GM19324 (cell line): ENCODE measurements around the gene LRP1B.
"Not testable (repeated sequence)": the region's sequence is repeated elsewhere in the genome, so short reads cannot be mapped to it uniquely, and the experiment has no call there.

Experiments used
- ATAC-seq: cut with Tn5 transposase; IDR thresholded peaks from one replicate; pipeline ENCODE4 v1.9.1; 2021; ENCODE audit warnings: mild to moderate bottlenecking, moderate library complexity; ENCODE audit not compliant: unreplicated experiment, low FRiP score

Gene LRP1B

DNA sequence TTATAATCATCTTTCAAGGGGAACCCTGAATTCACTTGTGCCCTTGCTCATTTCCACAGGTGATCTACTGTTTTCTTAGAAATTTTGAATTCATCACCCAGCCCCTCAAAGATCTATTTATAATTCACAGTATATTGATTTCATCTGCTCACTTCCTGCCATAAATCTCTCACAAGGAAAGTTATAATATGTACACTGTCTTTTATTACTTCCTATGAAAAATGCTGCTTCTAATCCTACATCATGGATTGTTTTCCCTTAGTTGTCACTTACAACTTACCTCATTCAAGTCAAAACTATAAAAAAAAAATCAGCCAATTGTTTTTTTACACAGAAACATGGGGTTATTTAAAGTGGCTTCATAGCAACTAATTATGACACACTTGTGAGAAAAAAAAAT lies 1443.0 kb downstream of the LRP1B start:
- no peak for ATAC-seq

DNA sequence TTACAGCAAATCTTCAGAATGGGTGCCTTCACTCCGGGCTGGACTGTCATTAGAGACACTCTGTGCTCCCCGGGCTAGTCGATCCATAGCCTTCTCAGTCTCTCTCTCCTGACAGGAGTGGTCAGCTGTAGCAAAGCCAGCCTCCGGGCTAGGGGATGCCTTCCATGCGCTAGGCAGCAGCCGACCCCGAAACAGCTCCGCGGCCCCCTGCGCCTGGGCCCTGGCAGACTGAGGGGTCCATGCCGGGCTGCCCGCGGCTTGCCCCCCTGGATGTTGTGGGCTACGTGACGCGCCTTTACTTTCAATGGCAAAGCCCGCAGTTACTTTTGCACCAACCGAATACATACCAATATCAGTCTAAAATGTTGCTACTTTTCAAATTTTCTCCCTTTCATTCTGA lies 1447.2 kb downstream of the LRP1B start:
- ATAC-seq, result no peak

DNA sequence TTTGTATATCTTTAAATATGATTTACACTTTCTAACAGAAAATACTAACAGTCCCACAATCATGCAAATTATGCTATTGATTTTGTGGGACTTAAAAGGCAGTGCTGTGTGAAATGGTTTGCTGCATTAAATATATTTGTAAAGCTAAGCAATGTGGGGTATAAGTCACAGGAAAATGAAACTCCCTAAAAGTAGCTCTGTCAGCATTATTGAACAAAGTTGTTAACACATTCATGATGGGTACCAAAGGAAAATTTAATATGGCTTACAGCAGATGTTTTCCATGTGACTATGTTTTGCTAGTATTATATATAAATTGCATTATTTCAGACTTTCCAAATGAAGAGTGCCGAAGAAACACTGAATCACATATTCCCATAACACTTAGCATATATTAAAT lies 1450.0 kb downstream of the LRP1B start:
- ATAC-seq, result no peak

DNA sequence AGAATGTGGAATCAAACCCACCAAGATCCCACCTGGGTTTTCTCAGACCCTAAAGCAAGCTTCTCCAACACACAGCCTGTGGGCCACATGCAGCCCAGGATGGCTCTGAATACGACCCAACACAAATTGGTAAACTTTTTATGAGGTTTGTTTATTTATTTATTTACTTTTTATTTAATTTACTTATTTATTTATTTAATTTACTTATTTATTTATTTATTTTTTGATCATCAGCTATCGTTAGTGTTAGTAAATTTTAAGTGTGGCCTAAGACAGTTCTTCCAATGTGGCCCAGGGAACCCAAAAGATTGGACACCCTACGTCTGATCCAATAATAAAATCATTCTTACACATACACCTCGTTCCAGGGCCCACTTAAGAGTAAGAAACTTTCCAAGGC lies 1451.1 kb downstream of the LRP1B start:
- no peak for ATAC-seq

DNA sequence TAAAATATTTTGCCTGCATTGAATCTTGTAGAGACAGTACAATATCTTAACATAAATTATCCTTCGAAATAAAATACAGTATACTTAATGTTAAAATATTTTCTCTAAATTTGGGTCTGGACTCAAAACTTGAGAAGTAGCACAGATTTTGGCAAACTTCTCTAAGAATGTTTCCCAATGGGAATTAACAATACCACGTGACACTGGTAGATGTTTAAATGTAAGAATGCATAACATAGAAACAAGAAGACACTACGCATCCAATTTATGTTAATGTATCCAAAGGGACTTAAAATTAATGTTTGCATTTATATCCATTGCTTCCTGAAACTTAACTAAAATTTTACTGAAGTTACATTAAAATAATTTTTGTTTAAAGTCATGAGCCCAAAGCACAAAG lies 1460.9 kb downstream of the LRP1B start:
- no peak for ATAC-seq

DNA sequence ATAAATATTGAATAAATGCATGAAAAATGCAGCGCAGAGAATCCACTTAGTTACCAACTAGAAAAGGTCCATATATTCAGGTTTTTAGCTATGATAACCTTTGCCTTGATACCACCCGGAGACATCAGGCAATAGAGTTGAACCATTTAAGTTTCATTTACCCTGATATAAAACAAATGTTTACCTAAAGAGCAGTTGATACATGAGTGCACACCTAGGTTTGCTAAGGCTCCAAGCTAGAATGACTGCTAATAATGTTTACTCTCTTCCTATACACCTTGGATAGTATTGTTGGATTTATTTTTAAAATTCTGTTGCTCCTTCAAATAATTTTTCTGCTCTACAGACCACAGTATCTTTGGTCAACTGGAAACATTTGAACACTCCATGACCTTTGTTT lies 1463.6 kb downstream of the LRP1B start:
- no peak for ATAC-seq

DNA sequence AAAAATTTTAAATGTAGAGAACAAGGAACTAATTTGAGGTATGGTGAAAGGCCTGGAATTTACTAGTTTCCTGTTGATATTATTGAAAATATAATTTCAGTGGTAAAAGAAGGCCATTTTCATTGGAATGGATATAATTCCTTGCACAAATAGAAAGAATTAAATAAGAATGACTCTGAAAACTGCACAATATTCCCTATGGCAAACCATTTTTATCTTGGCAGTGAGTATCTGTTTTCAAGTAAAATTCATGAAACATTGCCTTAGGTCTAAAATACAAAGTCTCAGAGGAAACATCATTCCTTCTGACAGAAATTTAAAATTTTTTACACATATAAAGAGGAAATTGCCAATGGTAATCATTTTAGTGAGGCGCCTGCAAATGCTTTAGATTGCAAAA lies 1468.3 kb downstream of the LRP1B start:
- ATAC-seq, result no peak

DNA sequence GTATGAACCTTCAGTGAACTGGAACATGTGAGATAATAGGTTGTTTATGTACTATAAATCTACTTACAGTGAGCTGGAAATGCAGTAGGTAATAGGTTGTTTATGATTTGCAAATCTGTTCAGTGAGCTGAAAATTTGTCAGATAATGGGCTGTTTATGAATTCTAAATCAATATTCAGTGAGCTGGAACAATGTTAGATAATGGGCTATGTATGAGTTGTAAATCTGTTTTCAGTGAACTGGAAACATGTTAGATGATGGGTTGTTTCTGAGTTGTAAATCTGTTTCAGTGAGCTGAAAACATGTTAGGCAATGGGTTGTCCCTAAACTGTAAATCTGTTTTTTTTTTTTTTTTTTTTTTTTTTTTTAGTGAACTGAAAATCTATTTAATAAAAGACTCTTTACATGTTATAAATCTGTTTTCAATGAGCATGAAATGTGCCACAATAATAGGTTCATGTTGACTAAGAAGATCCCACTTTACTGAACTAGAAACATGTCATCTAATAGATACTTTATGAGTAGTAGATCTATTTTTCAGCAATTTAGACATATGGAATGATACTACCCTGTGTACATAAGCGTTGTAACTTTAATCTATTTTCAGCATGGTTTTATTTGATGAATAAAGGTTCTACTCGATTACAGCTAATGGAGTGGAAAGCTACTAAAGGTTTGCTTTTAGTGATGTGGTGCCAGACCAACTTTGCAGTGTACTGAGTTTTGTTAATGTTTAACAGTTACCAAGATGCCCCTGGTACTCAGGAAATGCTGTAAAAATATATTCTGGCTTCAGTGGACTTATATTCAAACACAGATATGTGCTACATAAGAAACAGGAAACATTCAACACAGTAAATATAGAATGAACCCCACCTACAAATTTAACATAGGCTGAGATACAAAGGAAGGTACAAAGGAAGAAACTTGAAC lies 1471.8 kb downstream of the LRP1B start:
- no peak for ATAC-seq

DNA sequence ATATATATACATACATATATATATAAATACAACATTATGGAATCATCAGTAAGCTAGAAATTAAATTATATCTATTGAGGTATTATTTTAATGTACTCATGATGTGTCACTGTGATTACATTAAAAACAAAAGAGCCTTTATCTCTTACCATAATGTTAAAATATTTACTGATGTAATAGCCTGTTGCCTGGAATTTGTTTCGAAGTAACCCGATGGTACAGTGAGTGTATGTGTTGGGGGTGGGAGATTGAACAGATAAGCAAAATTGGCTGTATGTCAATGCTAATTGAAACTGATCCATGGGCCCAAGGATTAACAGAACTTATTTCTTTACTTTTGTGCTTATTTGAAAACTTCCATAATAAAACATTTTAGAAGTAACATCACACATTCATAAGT lies 1473.2 kb downstream of the LRP1B start:
- ATAC-seq, result no peak

DNA sequence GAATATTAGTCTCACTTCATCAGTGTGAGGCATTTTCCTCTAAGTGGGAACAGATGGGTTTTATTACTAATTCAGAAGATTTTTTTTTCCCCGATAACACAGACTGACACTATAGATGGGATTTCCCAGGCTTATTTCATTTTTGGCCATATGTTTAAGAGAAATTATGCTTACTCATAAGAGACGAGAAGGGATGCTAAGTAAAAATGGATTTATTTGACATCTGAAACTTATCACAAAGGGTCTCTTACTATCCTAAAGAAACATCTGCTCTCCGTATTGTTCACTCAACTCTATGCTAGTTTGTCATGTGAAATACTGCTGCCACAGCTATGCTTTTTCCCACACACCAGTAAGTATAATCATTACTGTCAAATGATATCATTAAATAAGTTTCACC lies 1476.3 kb downstream of the LRP1B start:
- no peak for ATAC-seq

DNA sequence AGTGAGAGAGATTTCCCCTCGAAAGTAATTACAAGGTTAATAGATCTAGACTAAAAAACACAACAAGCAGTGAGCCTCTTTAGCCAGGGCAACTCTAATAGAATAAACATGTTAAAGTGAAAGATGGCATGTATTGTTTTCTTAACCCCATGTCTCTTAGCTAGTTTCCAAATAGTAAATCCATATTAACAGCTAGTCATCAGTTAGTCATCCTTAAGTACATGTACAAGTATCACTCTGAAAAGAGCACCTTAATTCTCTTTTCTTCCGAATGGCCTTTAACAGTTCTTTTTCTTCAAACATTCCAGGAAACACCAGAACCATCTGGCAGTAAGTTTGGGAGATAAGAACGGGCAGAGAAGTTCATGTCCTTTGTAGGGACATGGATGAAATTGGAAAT lies 1480.0 kb downstream of the LRP1B start:
- ATAC-seq, result no peak

DNA sequence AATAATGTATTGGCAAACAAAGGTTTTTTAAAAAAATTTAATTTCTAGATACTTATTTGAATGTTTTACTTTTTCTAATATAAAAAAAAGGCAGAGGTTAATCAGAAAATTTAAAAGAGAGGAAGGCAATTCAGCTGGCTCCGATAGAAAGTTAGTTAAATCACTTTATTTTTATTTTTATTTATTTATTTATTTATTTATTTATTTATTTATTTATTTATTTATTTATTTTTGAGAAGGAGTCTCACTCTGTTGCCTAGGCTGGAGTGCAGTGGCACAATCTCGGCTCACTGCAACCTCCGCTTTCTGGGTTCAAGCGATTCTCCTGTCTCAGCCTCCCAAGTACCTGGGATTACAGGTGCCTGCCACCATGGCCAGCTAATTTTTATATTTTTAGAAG lies 1480.7 kb downstream of the LRP1B start:
- ATAC-seq, result not testable (repeated sequence)

DNA sequence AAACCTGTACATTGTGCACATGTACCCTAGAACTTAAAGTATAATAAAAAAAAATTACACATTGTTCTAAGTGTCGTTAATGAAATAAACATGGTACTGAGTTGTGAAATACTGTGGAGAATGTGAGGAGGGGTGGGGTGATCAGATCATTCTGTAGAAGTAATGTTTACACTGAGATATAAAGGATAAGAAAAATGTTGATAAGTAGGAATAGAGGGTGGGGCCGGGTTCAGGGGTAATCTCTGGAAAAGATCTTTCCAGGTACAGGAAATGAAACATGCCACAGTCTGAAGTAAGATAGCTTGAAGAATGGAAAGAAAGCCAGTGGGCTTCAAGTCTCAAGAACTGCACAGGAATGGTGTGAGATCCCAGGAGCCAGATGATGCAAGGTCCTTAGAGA lies 1482.4 kb downstream of the LRP1B start:
- ATAC-seq, result no peak

DNA sequence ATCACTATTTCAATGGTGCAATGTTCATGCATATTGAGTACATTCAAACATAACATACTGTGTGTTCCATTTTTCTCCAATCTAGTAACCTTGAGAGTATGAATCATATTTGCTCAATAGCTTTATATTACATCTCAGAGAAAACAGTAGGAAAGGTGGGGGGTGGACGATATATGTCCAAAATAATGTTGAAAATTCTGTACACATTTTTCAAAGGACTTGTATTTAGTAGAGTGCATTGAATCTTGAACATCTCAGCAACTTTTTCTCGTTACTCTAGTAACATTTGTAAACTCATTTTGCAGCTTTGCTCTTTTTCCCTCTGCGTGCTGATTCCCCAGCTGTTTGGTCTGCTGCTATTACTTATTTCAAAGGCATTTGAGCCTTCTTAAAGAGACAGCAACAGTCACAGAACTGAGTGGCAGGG lies 1487.0 kb downstream of the LRP1B start:
- ATAC-seq, result no peak

DNA sequence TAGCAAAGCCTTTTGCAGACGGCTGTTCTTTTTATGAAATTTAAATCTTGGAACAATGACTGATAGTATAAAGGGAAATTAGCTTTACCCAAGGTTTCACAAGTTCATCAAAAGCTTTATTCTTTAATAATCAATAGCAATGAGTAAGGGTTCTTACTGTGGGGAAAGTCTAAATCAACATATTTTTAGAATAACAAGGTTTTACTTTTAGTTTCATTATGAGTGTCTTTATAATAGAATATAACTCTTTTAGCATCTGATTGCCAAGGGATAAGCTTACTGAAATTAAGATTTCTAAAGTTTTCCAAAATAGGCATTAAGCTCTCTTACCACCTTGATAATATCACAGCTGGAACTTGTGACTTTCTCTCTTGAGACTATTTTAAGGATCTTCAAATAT lies 1489.7 kb downstream of the LRP1B start:
- ATAC-seq, result no peak

DNA sequence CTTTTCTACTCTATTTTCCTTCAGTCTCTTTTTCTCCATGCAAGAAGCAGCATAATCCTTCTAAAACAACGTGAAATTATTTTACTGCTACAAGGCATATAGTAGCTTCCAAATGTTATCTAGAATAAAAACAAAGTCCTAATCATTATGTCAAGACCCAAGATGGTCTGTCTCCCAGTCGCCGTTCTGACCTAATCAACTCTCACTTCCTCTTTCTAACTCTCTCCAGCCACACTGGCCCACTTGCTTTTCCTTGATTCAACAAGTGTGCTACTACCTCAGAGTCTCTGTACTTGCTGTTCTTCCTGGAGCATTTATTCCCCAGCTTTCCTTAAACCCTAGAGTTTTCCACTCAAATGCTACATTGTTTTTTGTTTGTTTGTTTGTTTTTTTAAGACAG lies 1491.2 kb downstream of the LRP1B start:
- ATAC-seq, result no peak

DNA sequence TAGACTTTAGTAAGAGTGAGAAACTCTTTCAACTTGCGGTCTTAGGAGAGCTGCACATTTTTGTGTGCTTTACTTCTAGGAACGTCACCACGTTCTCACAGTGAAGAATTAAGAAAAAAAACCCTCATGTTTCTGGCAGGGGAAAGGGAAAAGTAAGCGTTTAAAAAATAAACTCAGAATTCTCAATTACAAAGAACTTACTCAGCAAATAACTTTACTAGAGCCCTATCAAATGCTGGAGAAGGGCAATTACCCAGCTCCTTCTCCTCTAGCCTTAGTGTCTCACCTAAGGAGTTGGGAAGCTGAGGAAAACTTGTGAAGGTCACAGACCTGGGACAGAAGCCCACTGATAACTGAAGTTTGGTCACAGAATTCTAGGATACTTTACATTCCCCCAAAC lies 1500.3 kb downstream of the LRP1B start:
- ATAC-seq, result no peak

DNA sequence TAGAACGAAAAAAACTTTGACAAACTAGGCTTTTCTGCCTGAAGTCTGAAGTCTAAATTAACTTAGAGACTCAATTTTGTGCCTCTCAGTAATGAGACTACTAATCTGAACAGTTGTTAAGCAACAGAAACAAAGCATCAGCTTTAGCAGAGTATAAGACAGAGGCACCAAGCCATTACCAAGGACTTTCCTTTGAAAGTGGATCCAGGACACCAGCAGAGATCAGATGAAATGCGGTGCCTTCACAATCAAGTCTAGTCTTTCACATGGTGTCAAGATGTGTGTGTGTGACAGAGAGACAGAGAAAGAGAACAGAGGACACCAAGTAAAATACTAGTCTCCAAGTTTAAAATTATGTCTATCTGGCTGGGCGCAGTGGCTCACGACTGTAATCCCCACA lies 1502.9 kb downstream of the LRP1B start:
- ATAC-seq, result no peak

DNA sequence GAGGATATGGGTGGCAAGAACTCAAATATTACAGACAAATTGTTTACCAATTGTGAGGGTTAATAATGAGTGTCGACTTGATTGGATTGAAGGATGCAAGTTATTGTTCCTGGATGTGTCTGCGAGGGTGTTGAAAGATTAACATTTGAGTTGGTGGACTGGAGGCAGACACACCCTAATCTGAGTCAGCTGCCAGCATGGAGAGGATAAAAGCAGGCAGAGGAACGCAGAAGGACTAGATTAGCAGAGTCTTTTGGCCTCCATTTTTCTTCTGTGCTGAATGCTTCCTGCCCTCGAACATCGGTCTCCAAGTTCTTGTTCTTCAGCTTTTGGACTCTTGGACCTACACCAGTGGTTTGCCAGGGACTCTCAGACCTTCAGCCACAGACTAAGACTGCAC lies 1503.7 kb downstream of the LRP1B start:
- no peak for ATAC-seq

DNA sequence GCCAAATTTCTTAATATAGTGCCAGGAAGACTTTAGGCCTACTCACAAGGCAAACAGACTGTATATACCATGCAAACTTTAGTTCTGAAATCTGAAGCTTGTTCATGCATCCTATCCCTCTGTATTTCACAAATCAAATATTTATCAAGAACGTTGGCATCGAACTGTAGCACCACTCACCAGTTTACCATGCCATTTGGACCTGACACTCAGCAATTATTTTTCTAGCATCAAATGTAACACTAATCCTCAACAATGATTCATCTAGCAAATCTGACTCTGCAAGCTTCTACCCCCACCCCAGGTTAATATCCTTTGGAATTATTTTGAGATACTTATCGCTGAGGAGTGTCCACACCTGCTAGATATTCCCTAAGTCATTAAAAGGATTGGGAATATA lies 1506.6 kb downstream of the LRP1B start:
- no peak for ATAC-seq

DNA sequence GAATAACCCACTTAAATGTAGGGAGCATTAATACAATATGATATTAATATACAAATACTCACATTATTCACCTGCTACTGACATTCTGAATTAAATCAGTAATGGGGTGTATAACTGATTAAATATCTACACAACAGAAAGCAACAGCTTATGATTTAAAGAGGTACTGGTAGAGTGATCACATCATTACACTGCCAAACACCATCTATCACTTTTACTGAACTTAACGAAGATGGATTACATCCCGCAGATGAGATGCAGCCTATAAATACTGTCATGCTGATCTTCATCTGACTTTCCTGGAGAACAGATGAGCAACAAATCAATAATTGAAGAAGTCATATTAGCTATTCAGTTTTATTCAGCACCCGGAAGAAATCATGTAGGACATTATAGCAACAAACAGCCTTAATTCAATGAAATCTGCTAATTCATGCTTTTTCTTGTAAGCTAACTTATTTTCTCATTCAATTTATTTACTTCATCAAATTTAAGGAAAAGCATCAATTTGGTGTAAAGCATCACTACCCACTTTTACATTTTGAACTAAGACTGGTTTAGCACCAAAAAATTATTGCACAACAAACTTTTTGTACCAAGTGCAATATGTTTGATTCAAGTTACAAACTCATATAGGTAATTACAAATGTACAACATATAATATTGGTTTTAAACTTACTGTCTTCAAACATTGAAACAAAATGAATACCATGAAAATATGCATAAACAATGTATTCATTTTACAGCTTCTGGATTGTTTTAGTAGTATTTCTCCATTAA lies 1509.0 kb downstream of the LRP1B start:
- no peak for ATAC-seq

DNA sequence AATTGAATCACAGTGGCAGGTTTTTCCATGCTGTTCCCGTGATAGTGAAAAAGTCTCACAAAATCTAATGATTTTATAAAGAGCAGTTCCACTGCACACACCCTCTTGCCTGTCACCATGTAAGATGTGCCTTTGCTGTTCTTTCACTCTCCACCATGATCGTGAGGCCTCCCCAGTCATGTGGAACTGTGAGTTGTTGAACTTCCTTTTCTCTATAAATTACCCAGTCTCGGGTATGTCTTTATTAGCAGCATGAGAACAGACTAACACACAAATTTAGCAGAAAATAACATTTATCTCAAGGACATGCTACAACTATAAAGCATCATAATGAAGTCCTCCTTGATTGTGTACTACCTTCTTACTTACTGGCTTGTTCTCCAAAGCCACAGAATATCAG lies 1526.0 kb downstream of the LRP1B start:
- no peak for ATAC-seq
